ENCODE data around the gene ACER3.

DNA sequence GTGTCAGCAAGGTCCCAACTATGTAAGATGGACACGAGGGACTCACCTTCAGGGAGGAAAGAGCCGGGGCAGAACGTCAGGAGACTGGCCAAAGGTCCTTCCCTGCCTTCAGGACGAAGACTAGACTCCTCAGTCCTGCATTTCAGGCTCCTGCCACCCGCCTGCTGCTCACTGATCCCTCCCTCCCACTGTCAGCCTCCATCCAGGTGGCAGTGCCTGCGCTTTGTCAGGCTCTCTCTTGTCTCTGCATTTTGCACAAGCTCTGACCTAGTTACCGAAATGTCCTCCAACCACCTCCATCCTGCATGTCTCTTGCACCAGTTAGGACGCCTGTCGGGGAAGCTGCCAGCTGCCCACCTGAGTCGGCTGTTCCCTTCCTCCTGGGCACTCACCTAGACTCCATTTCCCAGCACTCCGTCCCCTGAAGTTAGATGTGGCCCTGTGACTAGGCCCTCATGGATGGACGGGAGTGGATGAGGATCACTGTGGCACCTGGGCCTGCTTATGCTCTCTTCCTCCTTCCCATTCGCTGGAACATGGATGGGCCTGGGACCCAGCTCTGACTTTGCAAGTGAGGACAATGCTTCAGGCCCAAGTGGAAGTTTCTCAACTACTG is 181.5 kb downstream of the ACER3 start:
- TF ChIP-seq CTCF (IDR thresholded peaks at IDR 0.05; ENCODE audit: low read depth, low read length) (no peak), EZH2phosphoT487 (IDR thresholded peaks at IDR 0.05; ENCODE audit: low read depth) (no peak)
